ENCODE data around the gene EMP1. TPM values are rescaled to one million over a fixed set of nuclear protein-coding genes. Genes with fewer than 3 reads are reported as not detected.

Gene EMP1
- total and polyA plus RNA-seq, 2 of the 8 experiments (the other 6 are each of a cell fraction or from before 2014, with no cell fraction given) = 0.17 to 0.65 TPM

- Histone ChIP-seq H3K9me3 (ENCODE audit: insufficient read depth in 2 of 2, low read depth in 1 of 2, low read length in 1 of 2) (no peaks in the 10 kb centered on the region), H2BK5ac (ENCODE audit: low read depth, low read length) (no peak overlapping the region), H3K27ac (ENCODE audit: low read depth, low read length) (no peak overlapping the region), H3K56ac (replicated peaks; ENCODE audit: insufficient read length, low read depth, low read length) (no peak overlapping the region), H3K27me3 (replicated peaks in 1 of 4; ENCODE audit: control insufficient read depth in 3 of 4, extremely low read depth in 1 of 4, insufficient read depth in 3 of 4, low read length in 3 of 4) (no peaks in the 10 kb centered on the region), H4K5ac (ENCODE audit: insufficient read length, low read depth, low read length) (no peak overlapping the region), H2AFZ (ENCODE audit: low read length) (no peak overlapping the region), H2BK120ac (replicated peaks; ENCODE audit: low read depth, low read length) (no peak overlapping the region), H3K18ac (ENCODE audit: extremely low read depth, low read length) (no peak overlapping the region), H3K4me3 (ENCODE audit: extremely low read depth in 1 of 4, insufficient read depth in 2 of 4, low read depth in 3 of 4, low read length in 4 of 4) (no peak overlapping the region), H2BK15ac (ENCODE audit: low read length) (no peak overlapping the region), H3K36me3 (ENCODE audit: control insufficient read depth in 2 of 4, insufficient read depth in 4 of 4, low read length in 3 of 4) (no peaks in the 10 kb centered on the region), H2BK12ac (ENCODE audit: low read depth, low read length) (no peak overlapping the region), H3K23ac (ENCODE audit: insufficient read length) (no peak overlapping the region), H3K79me1 (ENCODE audit: low read depth, low read length) (no peaks in the 10 kb centered on the region), H4K20me1 (replicated peaks in 1 of 2; ENCODE audit: control insufficient read depth in 1 of 2, insufficient read depth in 2 of 2, low read length in 2 of 2) (no peaks in the 10 kb centered on the region), H3K14ac (ENCODE audit: insufficient read length) (no peak overlapping the region), H3K9ac (replicated peaks in 1 of 4; ENCODE audit: extremely low read depth in 1 of 4, low read depth in 3 of 4, low read length in 3 of 4) (no peak overlapping the region), H3K79me2 (ENCODE audit: control insufficient read depth in 1 of 2, insufficient read depth in 2 of 2, low read length in 2 of 2) (no peaks in the 10 kb centered on the region), H3K4me1 (replicated peaks in 1 of 4; ENCODE audit: control insufficient read depth in 3 of 4, insufficient read depth in 4 of 4, low read length in 3 of 4) (no peaks in the 10 kb centered on the region), H3K4ac (replicated peaks; ENCODE audit: insufficient read length, low read depth, low read length) (no peak overlapping the region), H3K23me2 (ENCODE audit: low read depth, low read length) (no peaks in the 10 kb centered on the region), H2BK20ac (ENCODE audit: low read length) (no peak overlapping the region), H4K91ac (replicated peaks; ENCODE audit: insufficient read length, low read length) (no peak overlapping the region), H3K4me2 (ENCODE audit: insufficient read depth in 1 of 2, low read depth in 2 of 2, low read length in 2 of 2) (no peak overlapping the region), H4K8ac (ENCODE audit: extremely low read depth, insufficient read depth, low read length) (no peak overlapping the region), H2AK5ac (ENCODE audit: low read depth, low read length) (no peak overlapping the region)
- DNase-seq (ENCODE audit: low read depth in 1 of 2, low spot score in 2 of 2) = no peak
- TF ChIP-seq ATF2 (IDR thresholded peaks at IDR 0.05; ENCODE audit: low read length) = no peak
- TF ChIP-seq PHF8 (conservative IDR thresholded peaks at IDR 0.05; ENCODE audit: low read depth, low read length) = no peak
- no peak for TF ChIP-seq GTF2F1 (IDR thresholded peaks at IDR 0.05; ENCODE audit: borderline replicate concordance, low read depth, low read length)
- TF ChIP-seq KDM5A (IDR thresholded peaks at IDR 0.05; ENCODE audit: low read length) = no peak
- no peak for TF ChIP-seq SP4 (IDR thresholded peaks at IDR 0.05; ENCODE audit: low read length)
- no peak for TF ChIP-seq EGR1 (IDR thresholded peaks at IDR 0.05; ENCODE audit: borderline replicate concordance, low read depth, low read length)
- no peak for TF ChIP-seq TAF7 (optimal IDR thresholded peaks at IDR 0.05; ENCODE audit: borderline replicate concordance, low read depth, low read length)
- no peak for FAIRE-seq
- WGBS, 2 experiments (ENCODE audit: extremely low coverage in 1 of 2, insufficient coverage in 1 of 2, insufficient read length in 1 of 2, insufficient replicate concordance in 2 of 2, low coverage in 1 of 2, low lambda C conversion rate in 2 of 2, missing lambda C conversion rate in 1 of 2) = 89% methylated on average over 1 of the region's 1 CpG; no CpG with 5 or more reads in 1 of the 2 experiments
- ChIA-PET POLR2A (ENCODE audit: partially characterized antibody) (no interaction called here), CTCF (ENCODE audit: partially characterized antibody) (no interaction called here)
Observed at GRCh38 chr12:13243516-13244070, 47.1 kb downstream of the EMP1 start.

All from H1 (cell line).